Thyroid gland (tissue), 4 donors: ENCODE data around the gene DUSP28.

Source experiments
- CTCF ChIP-seq, 6 experiments: fragments of 200-600 bp in 3 of 6; fragments of 450-650 bp in 3 of 6; sonication (generic) in 3 of 6; IDR thresholded peaks; one replicate each; pipeline ENCODE4 v1.5.1; 2016 to 2019; ENCODE audit warnings: antibody characterized with exemption in 6 of 6, mild to moderate bottlenecking in 2 of 6, inconsistent platforms in 1 of 6, moderate library complexity in 1 of 6
- POLR2A ChIP-seq, 2 donors: fragments of 450-650 bp; IDR thresholded peaks; one replicate each; pipeline ENCODE4 v1.6.1; 2017; ENCODE audit warnings: antibody characterized with exemption in 2 of 2, mild to moderate bottlenecking in 2 of 2, moderate library complexity in 1 of 2

- TF ChIP-seq CTCF (IDR thresholded peaks at IDR 0.05) = no peak
- no peak for TF ChIP-seq POLR2A (IDR thresholded peaks at IDR 0.05)
Observed at GRCh38 chr2:240594511-240595380, 34.6 kb downstream of the DUSP28 start.
